Mesenchymal stem cell (in vitro differentiated cells and primary cell): ENCODE results near the gene LCE3A. TPM values are rescaled to one million over a fixed set of nuclear protein-coding genes. Genes with fewer than 3 reads are reported as not detected.

Experiments used
- small RNA-seq: library from polyadenylated mRNA; stranded (forward); fragments of <200 nt; extraction: miRNeasy Mini kit (QIAGEN cat#:217004); gene quantifications from one replicate; pipeline ENCODE3, GENCODE V24; 2013; ENCODE audit warnings: low read depth

Gene LCE3A

Small RNA genes within 50 kb of the gene (small RNA-seq; reads per million reads assigned to genes)
- not detected for gene LCE3A
- gene LCE3B, result not detected
